ENCODE measurements around the gene ATIC. TPM values are rescaled to one million over a fixed set of nuclear protein-coding genes. Genes with fewer than 3 reads are reported as not detected.

The ATIC gene
- total RNA-seq, 1 experiment from 2014 or later, result 173 TPM

DNA sequence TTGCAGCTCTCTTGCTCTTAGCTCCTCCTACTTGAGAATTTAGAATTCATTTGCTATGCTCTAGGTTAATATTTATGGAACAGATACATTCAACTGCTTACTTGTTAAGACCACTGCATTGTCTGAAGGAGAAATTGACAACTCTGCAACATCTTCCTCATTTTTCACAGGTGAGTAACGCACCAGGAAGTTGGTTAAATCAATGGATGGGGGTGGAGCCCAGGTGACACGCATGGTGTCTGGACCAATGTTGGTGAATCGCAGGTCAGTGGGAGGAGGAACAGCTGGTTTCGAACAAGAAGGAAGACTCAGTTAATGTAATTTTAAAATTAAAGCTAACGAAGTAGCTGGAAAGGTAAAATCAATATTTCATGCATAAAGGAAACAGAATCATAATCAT, 79.7 kb downstream of the ATIC start:
- POLR2A ChIA-PET, result no interaction called here
- BruUV-seq (replicated peaks), result no TSS peak
- Histone ChIP-seq H3K9me2 (ENCODE audit: insufficient read depth) (no peaks in the 10 kb centered on the region), H3K4me1 (ENCODE audit: control insufficient read depth in 1 of 2, insufficient read depth in 2 of 2, low read length in 2 of 2) (peaks cover 0 to 8% of the 10 kb centered on the region in 2 experiments; a peak in 2 of 4 replicates), H3K79me2 (ENCODE audit: insufficient read depth, low read length) (no peaks in the 10 kb centered on the region), H3K36me3 (ENCODE audit: control insufficient read depth in 1 of 2, insufficient read depth in 2 of 2, low read length in 2 of 2) (no peaks in the 10 kb centered on the region), H3K27ac (ENCODE audit: low read depth, low read length) (no peak overlapping the region), H2AFZ (ENCODE audit: low read depth, low read length, poor library complexity, severe bottlenecking) (no peak overlapping the region), H3K27me3 (ENCODE audit: insufficient read depth, low read length) (no peaks in the 10 kb centered on the region), H3K9ac (ENCODE audit: low read length) (no peak overlapping the region), H3K9me3 (ENCODE audit: control insufficient read depth in 1 of 2, insufficient read depth in 1 of 2, low read depth in 1 of 2, low read length in 2 of 2) (no peaks in the 10 kb centered on the region), H3K4me3 (replicated peaks in 1 of 2; ENCODE audit: low read depth in 1 of 2, low read length in 2 of 2) (no peak overlapping the region), H4K20me1 (ENCODE audit: insufficient read depth) (no peaks in the 10 kb centered on the region), H3K4me2 (ENCODE audit: low read length) (peak overlapping the region; percentile 27)
- intact Hi-C loops (cut with micrococcal nuclease), result no loop called here
- CTCF ChIA-PET, result no interaction called here
- peak; percentile 41 for DNase-seq (ENCODE audit: low read depth, low spot score)
- RAD21 ChIA-PET (ENCODE audit: low non-redundant PET in 1 of 2, low total read pairs in 2 of 2, uncharacterized antibody in 2 of 2, unreplicated experiment in 2 of 2), result no interaction called here
- TF ChIP-seq CTCF (IDR thresholded peaks at IDR 0.05 in 2 of 3, conservative IDR thresholded peaks at IDR 0.05 in 1 of 3; ENCODE audit: borderline replicate concordance in 1 of 3, insufficient read depth in 1 of 3, low read depth in 2 of 3, low read length in 2 of 3), result no peak
- peak; percentile 60; the same call in 1 of the 2 replicates for TF ChIP-seq FOSL1 (IDR thresholded peaks at IDR 0.05; ENCODE audit: low read depth)
- peak; percentile 47 for TF ChIP-seq JUND (IDR thresholded peaks at IDR 0.05)
- TF ChIP-seq ZFX (IDR thresholded peaks at IDR 0.05), result no peak
- TF ChIP-seq EGR1 (IDR thresholded peaks at IDR 0.05; ENCODE audit: low read depth), result 0 out of 2 replicates have a peak, but pooled peaks have one; percentile 11
- peak; percentile 47 for TF ChIP-seq ELF1 (IDR thresholded peaks at IDR 0.05; ENCODE audit: borderline replicate concordance, low read depth)
- no peak for TF ChIP-seq ZNF274 (IDR thresholded peaks at IDR 0.05; ENCODE audit: low read depth, low read length)
- TF ChIP-seq SP1 (IDR thresholded peaks at IDR 0.05; ENCODE audit: low read depth), result peak; percentile 56
- TF ChIP-seq CBX3 (IDR thresholded peaks at IDR 0.05; ENCODE audit: low read depth), result peak; percentile 59; the same call in 1 of the 2 replicates
- ATAC-seq, result peak; percentile 70

GRCh38 chr2:215392164-215392563, 80.3 kb downstream of the ATIC start:
- Histone ChIP-seq H3K27me3 (ENCODE audit: insufficient read depth, low read length) (no peaks in the 10 kb centered on the region), H2AFZ (ENCODE audit: low read depth, low read length, poor library complexity, severe bottlenecking) (no peak overlapping the region), H3K9me3 (ENCODE audit: control insufficient read depth in 1 of 2, insufficient read depth in 1 of 2, low read depth in 1 of 2, low read length in 2 of 2) (no peaks in the 10 kb centered on the region), H3K9ac (ENCODE audit: low read length) (no peak overlapping the region), H3K36me3 (ENCODE audit: control insufficient read depth in 1 of 2, insufficient read depth in 2 of 2, low read length in 2 of 2) (no peaks in the 10 kb centered on the region), H3K4me3 (replicated peaks in 1 of 2; ENCODE audit: low read depth in 1 of 2, low read length in 2 of 2) (no peak overlapping the region), H3K4me1 (ENCODE audit: control insufficient read depth in 1 of 2, insufficient read depth in 2 of 2, low read length in 2 of 2) (peaks cover 0 to 8% of the 10 kb centered on the region in 2 experiments; a peak in 2 of 4 replicates), H3K79me2 (ENCODE audit: insufficient read depth, low read length) (no peaks in the 10 kb centered on the region), H4K20me1 (ENCODE audit: insufficient read depth) (no peaks in the 10 kb centered on the region), H3K4me2 (ENCODE audit: low read length) (no peak overlapping the region), H3K27ac (ENCODE audit: low read depth, low read length) (no peak overlapping the region), H3K9me2 (ENCODE audit: insufficient read depth) (no peaks in the 10 kb centered on the region)
- intact Hi-C loops (cut with micrococcal nuclease), result no loop called here
- DNase-seq (ENCODE audit: low read depth, low spot score) (no peak), ATAC-seq (no peak)
- BruUV-seq (replicated peaks), result no TSS peak
- CTCF ChIA-PET, result no interaction called here
- POLR2A ChIA-PET, result no interaction called here
- TF ChIP-seq ZBTB33 (IDR thresholded peaks at IDR 0.05; ENCODE audit: extremely low read depth, insufficient replicate concordance, low read length) (no peak), EZH2phosphoT487 (IDR thresholded peaks at IDR 0.05; ENCODE audit: borderline replicate concordance) (no peak), SRF (IDR thresholded peaks at IDR 0.05; ENCODE audit: low read depth) (no peak), ZFX (IDR thresholded peaks at IDR 0.05) (no peak), RAD21 (IDR thresholded peaks at IDR 0.05; ENCODE audit: low read depth) (no peak), POLR2AphosphoS5 (IDR thresholded peaks at IDR 0.05; ENCODE audit: low read depth, low read length) (no peak), POLR2A (IDR thresholded peaks at IDR 0.05; ENCODE audit: borderline replicate concordance, extremely low read depth, insufficient read depth, insufficient read length) (no peak), YY1 (IDR thresholded peaks at IDR 0.05; ENCODE audit: extremely low read depth, insufficient replicate concordance, low read depth, low read length) (no peak), SIN3A (IDR thresholded peaks at IDR 0.05; ENCODE audit: low read depth) (no peak), JUND (IDR thresholded peaks at IDR 0.05) (no peak), EGR1 (IDR thresholded peaks at IDR 0.05; ENCODE audit: low read depth) (no peak), TCF7L2 (IDR thresholded peaks at IDR 0.05; ENCODE audit: borderline replicate concordance, extremely low read depth, insufficient read depth, insufficient read length) (no peak)
- TF ChIP-seq, protein P1, sequence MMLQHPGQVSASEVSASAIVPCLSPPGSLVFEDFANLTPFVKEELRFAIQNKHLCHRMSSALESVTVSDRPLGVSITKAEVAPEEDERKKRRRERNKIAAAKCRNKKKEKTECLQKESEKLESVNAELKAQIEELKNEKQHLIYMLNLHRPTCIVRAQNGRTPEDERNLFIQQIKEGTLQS (IDR thresholded peaks at IDR 0.05), result no peak
- RAD21 ChIA-PET (ENCODE audit: low non-redundant PET in 1 of 2, low total read pairs in 2 of 2, uncharacterized antibody in 2 of 2, unreplicated experiment in 2 of 2), result no interaction called here

Measured in HCT116 (cell line).